HPDE6-E6E7 (cell line): Measurements from ENCODE around the gene UBAC2.

ENCODE experiments used
- DNase-seq: peaks from one replicate; pipeline ENCODE4 v3.0.0; 2011; ENCODE audit warnings: missing footprints; ENCODE audit errors: extremely low spot score

Gene UBAC2

GRCh38 chr13:99356262-99357091, 155.8 kb downstream of the UBAC2 start:
- DNase-seq, result no peak

GRCh38 chr13:99357131-99357596, 156.5 kb downstream of the UBAC2 start:
- no peak for DNase-seq

GRCh38 chr13:99357941-99358340, 157.3 kb downstream of the UBAC2 start:
- DNase-seq, result no peak

- no peak for DNase-seq
Measured at GRCh38 chr13:99359528-99359927, 158.9 kb downstream of the UBAC2 start.

- no peak for DNase-seq
Measured at GRCh38 chr13:99360696-99361095, 160.0 kb downstream of the UBAC2 start.

- DNase-seq, result no peak
Measured at GRCh38 chr13:99361197-99361596, 160.5 kb downstream of the UBAC2 start.

GRCh38 chr13:99362362-99362761, 161.7 kb downstream of the UBAC2 start:
- DNase-seq, result no peak

- no peak for DNase-seq
Measured at GRCh38 chr13:99363391-99363790, 162.7 kb downstream of the UBAC2 start.

- DNase-seq, result no peak
Measured at GRCh38 chr13:99363949-99364348, 163.3 kb downstream of the UBAC2 start.

GRCh38 chr13:99366075-99366987, 165.7 kb downstream of the UBAC2 start:
- DNase-seq, result no peak

- no peak for DNase-seq
Measured at GRCh38 chr13:99367106-99367616, 166.5 kb downstream of the UBAC2 start.

- no peak for DNase-seq
Measured at GRCh38 chr13:99367663-99368448, 167.2 kb downstream of the UBAC2 start.

GRCh38 chr13:99370481-99371275, 170.0 kb downstream of the UBAC2 start:
- DNase-seq, result no peak

- no peak for DNase-seq
Measured at GRCh38 chr13:99371956-99372355, 171.3 kb downstream of the UBAC2 start.

- DNase-seq, result no peak
Measured at GRCh38 chr13:99373436-99373835, 172.8 kb downstream of the UBAC2 start.

GRCh38 chr13:99374169-99374991, 173.7 kb downstream of the UBAC2 start:
- DNase-seq, result no peak

GRCh38 chr13:99374994-99375737, 174.5 kb downstream of the UBAC2 start:
- no peak for DNase-seq

- DNase-seq, result no peak
Measured at GRCh38 chr13:99375738-99376080, 175.1 kb downstream of the UBAC2 start.

- DNase-seq, result no peak
Measured at GRCh38 chr13:99376132-99376531, 175.5 kb downstream of the UBAC2 start.
